Amniotic epithelial cell (primary cell): ENCODE results near the gene SPPL2A.
A peak's percentile ranks its signal among the peaks of the same experiment; 100 is the strongest.
"Not testable (repeated sequence)": the region's sequence is repeated elsewhere in the genome, so short reads cannot be mapped to it uniquely, and the experiment has no call there.

Source experiments
- DNase-seq: peaks from one replicate; pipeline ENCODE4 v3.0.0-alpha.2; 2010; ENCODE audit warnings: low read depth

SPPL2A gene, protein sequence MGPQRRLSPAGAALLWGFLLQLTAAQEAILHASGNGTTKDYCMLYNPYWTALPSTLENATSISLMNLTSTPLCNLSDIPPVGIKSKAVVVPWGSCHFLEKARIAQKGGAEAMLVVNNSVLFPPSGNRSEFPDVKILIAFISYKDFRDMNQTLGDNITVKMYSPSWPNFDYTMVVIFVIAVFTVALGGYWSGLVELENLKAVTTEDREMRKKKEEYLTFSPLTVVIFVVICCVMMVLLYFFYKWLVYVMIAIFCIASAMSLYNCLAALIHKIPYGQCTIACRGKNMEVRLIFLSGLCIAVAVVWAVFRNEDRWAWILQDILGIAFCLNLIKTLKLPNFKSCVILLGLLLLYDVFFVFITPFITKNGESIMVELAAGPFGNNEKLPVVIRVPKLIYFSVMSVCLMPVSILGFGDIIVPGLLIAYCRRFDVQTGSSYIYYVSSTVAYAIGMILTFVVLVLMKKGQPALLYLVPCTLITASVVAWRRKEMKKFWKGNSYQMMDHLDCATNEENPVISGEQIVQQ

GRCh38 chr15:50765195-50765967, at the start of gene SPPL2A:
SPPL2A (minus strand) TSS chr15:50765706; CDS start chr15:50765533, 173 bp downstream.
- peak; percentile 93 for DNase-seq

GRCh38 chr15:50814634-50815033, 49.1 kb upstream of the SPPL2A start:
- no peak for DNase-seq

DNA sequence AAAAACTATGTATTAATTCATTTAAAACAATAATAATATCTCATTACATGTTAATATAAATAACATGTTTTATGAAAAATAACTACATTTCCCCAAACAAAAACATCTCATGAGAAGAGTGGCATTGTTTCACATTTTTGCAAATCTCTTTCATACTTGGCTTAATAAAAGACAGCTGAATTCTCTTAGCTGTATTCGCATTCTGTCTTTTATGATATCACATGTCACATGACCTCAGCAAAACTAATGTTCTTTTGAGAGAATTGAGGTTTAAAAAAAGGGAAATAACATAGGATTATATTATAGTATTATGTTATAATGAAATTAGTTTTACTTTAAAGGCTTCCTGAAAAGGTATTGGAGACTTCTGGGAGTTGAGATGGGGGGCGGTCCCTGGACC, 48.4 kb upstream of the SPPL2A start:
- no peak for DNase-seq

DNA sequence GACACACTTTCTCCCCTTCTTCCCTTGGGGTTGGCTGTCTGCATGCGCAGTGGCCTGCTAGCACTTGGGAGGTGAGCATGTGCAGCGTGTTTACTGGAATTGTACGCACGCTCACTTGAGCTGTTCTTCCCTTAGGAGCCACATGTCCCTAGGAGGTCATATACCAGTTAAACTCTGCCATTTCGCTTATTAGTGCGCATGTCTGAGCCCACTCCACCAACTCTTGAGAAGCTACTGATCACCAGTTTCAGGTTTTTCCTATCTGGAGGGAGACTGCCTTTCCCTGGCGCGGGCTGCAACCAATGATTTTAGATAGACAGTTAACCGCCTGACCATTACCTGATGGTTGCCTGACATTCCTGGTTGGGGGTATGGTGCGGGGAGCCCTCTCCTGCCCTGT, 47.6 kb upstream of the SPPL2A start:
- no peak for DNase-seq

- not testable (repeated sequence) for DNase-seq
Observed at GRCh38 chr15:50812181-50812506, 46.6 kb upstream of the SPPL2A start.

- not testable (repeated sequence) for DNase-seq
Observed at GRCh38 chr15:50811461-50812180, 46.1 kb upstream of the SPPL2A start.

- peak; percentile 1 for DNase-seq
Observed at GRCh38 chr15:50810128-50810527, 44.6 kb upstream of the SPPL2A start.

DNA sequence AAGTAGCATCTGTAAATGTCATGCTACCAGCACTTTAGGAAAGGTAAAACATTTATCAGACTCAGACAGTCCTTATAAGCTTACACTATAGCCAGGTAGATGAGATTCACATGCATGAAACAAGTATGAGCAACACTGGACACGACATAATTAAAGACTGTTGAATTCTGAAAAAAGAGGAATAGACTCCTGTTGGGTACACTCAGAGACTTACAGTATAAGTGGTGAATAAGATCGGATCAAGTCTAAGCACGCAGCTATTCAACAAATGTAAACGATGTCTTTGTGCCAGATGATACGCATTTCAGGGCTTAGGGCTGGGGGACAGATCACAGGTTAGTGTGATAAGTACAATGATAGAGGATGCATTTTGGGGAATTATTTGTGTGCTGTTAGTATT, 43.2 kb upstream of the SPPL2A start:
- DNase-seq: no peak

DNA sequence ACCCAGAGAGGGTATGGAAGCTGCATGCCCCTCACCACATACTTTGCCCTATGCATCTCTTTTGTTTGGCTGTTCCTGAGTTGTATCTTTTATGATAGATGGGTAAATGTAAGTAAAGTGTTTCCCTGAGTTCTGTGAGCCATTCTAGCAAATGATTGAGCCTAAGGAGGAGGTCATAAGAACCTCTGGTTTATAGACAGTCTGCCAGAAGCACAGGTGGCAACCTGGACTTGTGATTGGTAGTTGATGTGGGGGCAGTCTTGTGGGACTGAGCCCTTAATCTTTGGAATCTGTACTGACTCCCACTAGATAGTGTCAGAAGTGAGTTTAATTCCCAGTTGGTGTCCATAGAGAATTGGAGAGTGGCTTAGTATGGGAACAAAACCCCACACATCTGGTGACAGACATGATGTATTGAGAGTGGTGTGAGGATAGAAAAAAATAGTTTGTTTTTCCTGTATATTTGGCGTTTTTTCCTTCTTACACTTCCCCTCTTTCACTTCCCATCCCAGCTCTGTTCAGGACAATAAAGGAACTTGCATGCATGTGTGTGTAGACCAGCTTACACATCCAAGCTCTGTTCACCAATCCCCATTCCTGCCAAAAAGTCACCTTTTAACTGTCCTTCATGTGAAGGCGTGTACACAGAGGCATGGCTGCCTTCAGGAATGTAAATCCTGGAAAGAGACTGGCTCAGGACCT, 38.1 kb upstream of the SPPL2A start:
- no peak for DNase-seq

- no peak for DNase-seq
Observed at GRCh38 chr15:50800715-50801114, 35.2 kb upstream of the SPPL2A start.

DNA sequence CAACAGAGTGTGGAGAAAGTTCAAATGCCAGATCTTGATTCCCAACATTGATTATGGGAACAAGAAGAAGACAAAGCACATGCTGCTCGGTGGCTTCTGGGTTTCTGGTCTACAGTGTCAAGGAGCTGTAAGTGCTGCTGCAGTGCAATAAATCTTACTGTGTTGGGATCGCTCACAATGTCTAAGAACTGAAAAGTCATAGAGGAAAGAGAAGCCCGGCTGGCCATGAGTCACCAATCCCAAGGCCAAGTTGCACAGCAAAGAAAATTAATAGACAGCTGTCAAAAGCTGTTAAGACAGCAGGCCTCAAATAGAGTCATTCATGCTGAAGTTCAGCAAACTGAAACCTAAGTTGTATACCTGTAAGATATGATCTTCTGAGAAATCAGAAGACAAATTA, 33.2 kb upstream of the SPPL2A start:
- peak; percentile 66 for DNase-seq

DNA sequence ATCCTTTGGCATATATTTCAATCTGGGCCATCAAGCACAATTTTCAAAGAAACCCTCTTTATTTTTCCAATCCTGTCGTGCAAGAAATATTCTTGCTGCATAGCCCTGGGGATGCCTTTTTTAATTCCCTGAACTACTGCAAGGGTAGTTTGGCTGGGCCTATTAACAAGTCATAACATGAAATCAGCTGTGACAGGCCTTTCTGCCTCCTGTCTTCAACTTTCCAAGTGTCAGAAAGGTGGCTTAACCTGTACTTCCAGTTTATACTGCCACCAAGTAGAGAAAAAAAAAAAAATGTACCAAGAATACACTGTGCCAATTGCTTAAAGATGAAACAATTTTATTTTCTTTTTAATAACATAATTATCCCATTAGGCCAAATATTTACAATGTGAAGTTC, 32.4 kb upstream of the SPPL2A start:
- DNase-seq: no peak

GRCh38 chr15:50791486-50791885, 26.0 kb upstream of the SPPL2A start:
- no peak for DNase-seq

DNA sequence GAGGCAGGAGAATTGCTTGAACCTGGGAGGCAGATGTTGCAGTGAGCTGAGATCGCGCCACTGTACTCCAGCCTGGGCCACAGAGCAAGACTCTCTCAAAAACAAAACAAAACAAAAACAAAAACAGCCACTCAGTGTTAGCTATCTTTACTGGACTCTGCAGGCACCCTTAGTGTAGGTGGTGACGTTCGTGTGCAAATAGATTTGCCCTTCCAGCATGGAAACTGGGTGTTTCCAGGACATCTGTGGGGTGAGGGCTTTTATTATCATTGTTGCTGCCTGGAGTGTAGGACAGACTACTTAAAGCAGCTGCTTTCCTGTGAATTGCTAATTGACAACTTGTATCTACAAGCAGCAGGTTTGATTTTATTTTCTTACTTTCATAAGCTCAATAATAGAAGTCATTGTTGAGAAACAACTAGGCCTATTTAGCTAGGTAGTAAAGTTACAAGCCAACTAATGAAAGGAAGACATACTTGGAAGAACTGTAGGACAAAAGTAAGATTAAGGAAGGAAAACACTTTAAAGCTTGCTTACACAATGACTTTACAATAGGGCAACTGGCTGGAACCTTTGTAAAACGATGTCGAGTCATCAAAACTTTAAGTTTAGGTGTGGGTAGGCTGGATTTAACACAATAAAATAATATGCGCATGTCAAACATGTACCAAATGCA, 25.4 kb upstream of the SPPL2A start:
- no peak for DNase-seq

- DNase-seq: peak; percentile 16
Observed at GRCh38 chr15:50786871-50787270, 21.4 kb upstream of the SPPL2A start.

- no peak for DNase-seq
Observed at GRCh38 chr15:50786438-50786837, 20.9 kb upstream of the SPPL2A start.

GRCh38 chr15:50783895-50784294, 18.4 kb upstream of the SPPL2A start:
- no peak for DNase-seq

GRCh38 chr15:50783411-50783810, 17.9 kb upstream of the SPPL2A start:
- no peak for DNase-seq

- no peak for DNase-seq
Observed at GRCh38 chr15:50778086-50778485, 12.6 kb upstream of the SPPL2A start.

GRCh38 chr15:50777042-50777441, 11.5 kb upstream of the SPPL2A start:
- no peak for DNase-seq

DNA sequence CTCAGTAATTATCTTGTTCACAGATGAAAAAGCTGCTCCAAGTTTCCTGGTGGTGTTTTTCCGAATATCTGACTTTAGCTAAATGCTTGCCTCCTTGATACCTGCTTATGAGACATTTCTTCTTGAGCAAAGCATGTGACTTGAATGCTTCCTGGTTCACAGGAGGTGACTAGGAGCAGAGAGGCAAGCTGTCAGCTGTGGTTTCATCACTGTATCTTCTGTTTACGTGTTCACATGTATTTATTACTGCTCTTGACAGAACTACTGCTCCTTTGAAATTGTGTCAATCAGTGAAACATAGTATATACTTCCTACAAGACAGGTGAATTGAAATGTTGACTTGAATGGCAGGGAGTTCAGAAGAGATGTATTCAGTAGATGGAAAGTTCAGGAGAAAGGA, 8.9 kb upstream of the SPPL2A start:
- peak; percentile 61 for DNase-seq
